Endothelial cell of umbilical vein (primary cell): ENCODE results near the gene PLXNC1. TPM values are rescaled to one million over a fixed set of nuclear protein-coding genes. Genes with fewer than 3 reads are reported as not detected.

Experiments used
- BruUV-seq: library from RNA; stranded (reverse); fragments of 400-500 nt; replicated peaks from 2 replicates; lab custom pipeline; 2021; lab: Mats Ljungman, UMichigan
- CTCF ChIA-PET: fragments of 300-600, 350-600 bp; sonication (Branson Sonifier 250); formaldehyde crosslinking; loops from one replicate; lab custom pipeline; 2021; ENCODE audit warnings: antibody characterized with exemption, inconsistent platforms; lab: Charles Lee
- POLR2A ChIA-PET: fragments of 300-600, 350-600 bp; sonication (Branson Sonifier 250); formaldehyde crosslinking; loops from one replicate; lab custom pipeline; 2021; ENCODE audit warnings: antibody characterized with exemption, inconsistent platforms; lab: Charles Lee
- DNase-seq: peaks from one replicate; pipeline ENCODE4 v3.0.0-alpha.2; 2011; ENCODE audit warnings: low read depth, low spot score
- FAIRE-seq: peaks from 2 replicates; lab custom pipeline; 2011; peaks lifted over from hg19 to GRCh38; lab: Jason Lieb, UNC
- H2AFZ ChIP-seq: 2 replicates; pipeline ENCODE4 v1.6.0; 2012; ENCODE audit warnings: low read depth, low read length, control low read depth, inconsistent platforms
- H3K27ac ChIP-seq: 2 replicates; pipeline ENCODE4 v1.5.1; 2011; ENCODE audit warnings: low read depth, mild to moderate bottlenecking, control low read depth, low read length, moderate library complexity; ENCODE audit not compliant: insufficient read depth
- H3K27me3 ChIP-seq, 2 experiments: 2 replicates each; pipeline versions ENCODE4 v1.6.0 to v1.6.1; 2011; ENCODE audit warnings: low read length in 2 of 2, mixed read lengths in 1 of 2; ENCODE audit not compliant: control insufficient read depth in 2 of 2, insufficient read depth in 2 of 2
- H3K36me3 ChIP-seq, 2 experiments: 2 replicates in 1 of 2; 3 replicates in 1 of 2; pipeline ENCODE4 v1.5.1; 2011; ENCODE audit warnings: low read length in 2 of 2, mild to moderate bottlenecking in 1 of 2, moderate library complexity in 1 of 2; ENCODE audit not compliant: control insufficient read depth in 2 of 2, insufficient read depth in 2 of 2; ENCODE audit errors: extremely low read depth in 1 of 2
- H3K4me1 ChIP-seq: 3 replicates; pipeline ENCODE4 v1.5.1; 2011; ENCODE audit warnings: mild to moderate bottlenecking, low read length; ENCODE audit not compliant: control insufficient read depth, insufficient read depth; ENCODE audit errors: extremely low read depth
- H3K4me2 ChIP-seq: 2 replicates; pipeline ENCODE4 v1.6.1; 2011; ENCODE audit warnings: low read length, control low read depth, mixed read lengths; ENCODE audit not compliant: insufficient read depth
- H3K4me3 ChIP-seq, 3 experiments: fragments of 200-600 bp in 1 of 3; sonication (generic), shearing (Covaris generic) in 1 of 3; replicated peaks in 1 of 3; 2 replicates each; pipeline ENCODE4 v1.5.1; 2011 to 2016; ENCODE audit warnings: control low read depth in 3 of 3, low read length in 3 of 3, mild to moderate bottlenecking in 2 of 3, inconsistent platforms in 1 of 3, low read depth in 1 of 3, moderate library complexity in 1 of 3; ENCODE audit not compliant: insufficient read depth in 1 of 3
- H3K79me2 ChIP-seq: 2 replicates; pipeline ENCODE4 v1.6.0; 2012; ENCODE audit warnings: low read length, inconsistent platforms; ENCODE audit not compliant: control insufficient read depth, insufficient read depth
- H3K9ac ChIP-seq: replicated peaks from 2 replicates; pipeline ENCODE3; 2011; ENCODE audit warnings: low read length, control low read depth; ENCODE audit not compliant: insufficient read depth; ENCODE audit errors: extremely low read depth
- H3K9me1 ChIP-seq: replicated peaks from 3 replicates; pipeline ENCODE4 v1.6.0; 2011; ENCODE audit warnings: mild to moderate bottlenecking, low read length; ENCODE audit not compliant: control insufficient read depth, insufficient read depth; ENCODE audit errors: extremely low read depth
- H3K9me3 ChIP-seq: replicated peaks from 2 replicates; pipeline ENCODE4 v1.5.1; 2012; ENCODE audit warnings: low read length, inconsistent platforms; ENCODE audit not compliant: control insufficient read depth, insufficient read depth
- H4K20me1 ChIP-seq: replicated peaks from 2 replicates; pipeline ENCODE3; 2011; ENCODE audit warnings: mild to moderate bottlenecking, low read length; ENCODE audit not compliant: control insufficient read depth, insufficient read depth; ENCODE audit errors: extremely low read depth
- EZH2 ChIP-seq: IDR thresholded peaks from 2 replicates; pipeline ENCODE4 v1.6.1; 2012; ENCODE audit warnings: borderline replicate concordance, low read depth, mild to moderate bottlenecking, moderate library complexity, low read length, inconsistent platforms; ENCODE audit not compliant: severe bottlenecking
- FOS ChIP-seq: IDR thresholded peaks from 2 replicates; pipeline ENCODE4 v1.6.1; 2011; ENCODE audit warnings: mild to moderate bottlenecking, low read length, moderate library complexity, borderline replicate concordance; ENCODE audit not compliant: insufficient read depth
- GATA2 ChIP-seq: IDR thresholded peaks from 2 replicates; pipeline ENCODE4 v1.7.0; 2011; ENCODE audit warnings: low read depth, mild to moderate bottlenecking, moderate library complexity, mixed read lengths, low read length; ENCODE audit not compliant: insufficient read length, insufficient read depth
- JUN ChIP-seq: IDR thresholded peaks from 2 replicates; pipeline ENCODE4 v1.6.1; 2011; ENCODE audit warnings: borderline replicate concordance, low read depth; ENCODE audit not compliant: insufficient read length, insufficient read depth
- MAX ChIP-seq: IDR thresholded peaks from 2 replicates; pipeline ENCODE4 v1.6.1; 2011; ENCODE audit not compliant: insufficient read depth, insufficient read length
- MYC ChIP-seq: IDR thresholded peaks from one replicate; pipeline ENCODE4 v1.6.1; 2011; ENCODE audit warnings: mild to moderate bottlenecking, low read depth, low read length
- POLR2A ChIP-seq: IDR thresholded peaks from 2 replicates; pipeline ENCODE4 v1.6.1; 2012; ENCODE audit warnings: low read depth, mild to moderate bottlenecking, control low read depth, low read length
- POLR2AphosphoS5 ChIP-seq: IDR thresholded peaks from 2 replicates; pipeline ENCODE4 v1.6.1; 2012; ENCODE audit warnings: low read depth, mild to moderate bottlenecking, control low read depth, low read length, moderate library complexity; ENCODE audit not compliant: insufficient read depth
- dilution Hi-C: fragments of 300-500 bp; cut with MboI; formaldehyde crosslinking; loops from one replicate; pipeline ENCODE4 v1.15.0; 2019; ENCODE audit warnings: low sequenced_read_pairs; ENCODE audit not compliant: extremely low pct_ligation_motif_present
- intact Hi-C: fragments of 100-400 bp; cut with micrococcal nuclease; formaldehyde crosslinking; loops from one replicate; pipeline ENCODE4 v1.10.0; 2022
- polyA plus RNA-seq, 4 experiments: library from polyadenylated mRNA; depleted of rRNA in 3 of 4; stranded (reverse) in 3 of 4; unstranded in 1 of 4; fragments of >200 nt; gene quantifications; 2 replicates each; pipeline versions ENCODE4 v1.2.1 to v1.2.3, GENCODE V29; 2011 to 2012; ENCODE audit warnings: missing spikeins in 1 of 4
- total RNA-seq: library from RNA; stranded (reverse); gene quantifications from 2 replicates; pipeline ENCODE4 v1.2.3, GENCODE V29; 2021
- TF ChIP-seq, protein P1 (sequence below), 2 donors: IDR thresholded peaks; 1 replicate in 1 of 2; 2 replicates in 1 of 2; pipeline ENCODE4 v1.5.1; 2011; ENCODE audit warnings: low read length in 2 of 2, mild to moderate bottlenecking in 2 of 2, moderate library complexity in 2 of 2, control low read depth in 1 of 2, inconsistent platforms in 1 of 2, low read depth in 1 of 2; ENCODE audit not compliant: insufficient read depth in 1 of 2; ENCODE audit errors: extremely low read depth in 1 of 2

PLXNC1 gene
- total and polyA plus RNA-seq, 2 donors (not counting 3 experiments of a cell fraction or from before 2014, with no cell fraction given): 0.04 TPM; not detected in 1

- Histone ChIP-seq H3K9me1 (no peaks in the 10 kb centered on the region), H3K27ac (no peak overlapping the region), H3K9ac (no peak overlapping the region), H2AFZ (no peak overlapping the region), H3K79me2 (no peaks in the 10 kb centered on the region), H3K4me2 (no peak overlapping the region), H3K4me1 (no peaks in the 10 kb centered on the region), H4K20me1 (no peaks in the 10 kb centered on the region), H3K36me3 (no peaks in the 10 kb centered on the region), H3K4me3 (no peak overlapping the region), H3K27me3 (no peaks in the 10 kb centered on the region), H3K9me3 (no peaks in the 10 kb centered on the region)
- ChIA-PET CTCF (no interaction called here), POLR2A (no interaction called here)
- DNase-seq: no peak
- no TSS peak for BruUV-seq
- dilution Hi-C loops (no loop called here), intact Hi-C loops (no loop called here)
- TF ChIP-seq MAX (no peak), GATA2 (no peak), POLR2A (no peak), EZH2 (no peak), JUN (no peak), MYC (no peak), FOS (no peak), POLR2AphosphoS5 (no peak)
- TF ChIP-seq, protein P1, sequence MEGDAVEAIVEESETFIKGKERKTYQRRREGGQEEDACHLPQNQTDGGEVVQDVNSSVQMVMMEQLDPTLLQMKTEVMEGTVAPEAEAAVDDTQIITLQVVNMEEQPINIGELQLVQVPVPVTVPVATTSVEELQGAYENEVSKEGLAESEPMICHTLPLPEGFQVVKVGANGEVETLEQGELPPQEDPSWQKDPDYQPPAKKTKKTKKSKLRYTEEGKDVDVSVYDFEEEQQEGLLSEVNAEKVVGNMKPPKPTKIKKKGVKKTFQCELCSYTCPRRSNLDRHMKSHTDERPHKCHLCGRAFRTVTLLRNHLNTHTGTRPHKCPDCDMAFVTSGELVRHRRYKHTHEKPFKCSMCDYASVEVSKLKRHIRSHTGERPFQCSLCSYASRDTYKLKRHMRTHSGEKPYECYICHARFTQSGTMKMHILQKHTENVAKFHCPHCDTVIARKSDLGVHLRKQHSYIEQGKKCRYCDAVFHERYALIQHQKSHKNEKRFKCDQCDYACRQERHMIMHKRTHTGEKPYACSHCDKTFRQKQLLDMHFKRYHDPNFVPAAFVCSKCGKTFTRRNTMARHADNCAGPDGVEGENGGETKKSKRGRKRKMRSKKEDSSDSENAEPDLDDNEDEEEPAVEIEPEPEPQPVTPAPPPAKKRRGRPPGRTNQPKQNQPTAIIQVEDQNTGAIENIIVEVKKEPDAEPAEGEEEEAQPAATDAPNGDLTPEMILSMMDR (IDR thresholded peaks at IDR 0.05; ENCODE audit: extremely low read depth in 1 of 2, insufficient read depth in 1 of 2, low read depth in 1 of 2, low read length in 2 of 2): no peak
- FAIRE-seq: no peak
Observed at GRCh38 chr12:94297096-94297699, 148.8 kb downstream of the PLXNC1 start.
